ENCODE results near the gene PGAM5.
"Not testable (repeated sequence)": the region's sequence is repeated elsewhere in the genome, so short reads cannot be mapped to it uniquely, and the experiment has no call there.

PGAM5 gene

GRCh38 chr12:132754160-132754932, 43.7 kb downstream of the PGAM5 start:
- DNase-seq = no peak

GRCh38 chr12:132758825-132759224, 48.2 kb downstream of the PGAM5 start:
- DNase-seq = not testable (repeated sequence)

- DNase-seq = no peak
These were observed 48.7 kb downstream of the PGAM5 start for GRCh38 chr12:132759359-132759758.

GRCh38 chr12:132761032-132761920, 50.6 kb downstream of the PGAM5 start, which contains the start of gene ANKLE2:
TSS of gene ANKLE2 (minus strand) at chr12:132761832. CDS start at chr12:132761798, 34 bp downstream.
- DNase-seq = no peak

GRCh38 chr12:132761921-132762583, 51.4 kb downstream of the PGAM5 start:
- DNase-seq = peak; percentile 67

GRCh38 chr12:132764231-132764630, 53.6 kb downstream of the PGAM5 start:
- DNase-seq = no peak

- no peak for DNase-seq
These were observed 54.7 kb downstream of the PGAM5 start for GRCh38 chr12:132765361-132765760.

- DNase-seq = no peak
These were observed 55.9 kb downstream of the PGAM5 start for GRCh38 chr12:132766380-132767085.

GRCh38 chr12:132771126-132771838, 60.6 kb downstream of the PGAM5 start:
- DNase-seq = no peak
